IMR-90 (cell line): ENCODE results near the gene ABCA4.

ENCODE experiments used
- CEBPB ChIP-seq: IDR thresholded peaks from 2 replicates; pipeline ENCODE4 v1.6.1; 2012; ENCODE audit warnings: low read depth, low read length, improper control_type of control experiment
- CHD1 ChIP-seq: IDR thresholded peaks from 2 replicates; pipeline ENCODE4 v1.6.1; 2012; ENCODE audit warnings: low read depth, low read length, improper control_type of control experiment
- CTCF ChIP-seq: conservative IDR thresholded peaks from 2 replicates; pipeline ENCODE4 v1.5.1; 2012; ENCODE audit warnings: mild to moderate bottlenecking, low read depth, low read length, improper control_type of control experiment
- ELK1 ChIP-seq: fragments of 150-350 bp; IDR thresholded peaks from 2 replicates; pipeline ENCODE4 v1.6.1; 2016; ENCODE audit warnings: low read depth, mild to moderate bottlenecking, low read length, moderate library complexity, borderline replicate concordance
- FOS ChIP-seq: fragments of 150-350 bp; IDR thresholded peaks from 2 replicates; pipeline ENCODE4 v1.6.1; 2016; ENCODE audit warnings: low read depth, low read length
- NFE2L2 ChIP-seq: fragments of 150-350 bp; IDR thresholded peaks from 2 replicates; pipeline ENCODE4 v1.6.1; 2016; ENCODE audit warnings: low read depth, mild to moderate bottlenecking, low read length
- POLR2A ChIP-seq: IDR thresholded peaks from 2 replicates; pipeline ENCODE4 v1.6.1; 2012; ENCODE audit warnings: mild to moderate bottlenecking, low read depth, low read length
- RAD21 ChIP-seq: IDR thresholded peaks from 2 replicates; pipeline ENCODE4 v1.6.1; 2012; ENCODE audit warnings: low read length, improper control_type of control experiment
- RFX5 ChIP-seq: IDR thresholded peaks from 2 replicates; pipeline ENCODE4 v1.8.0; 2012; ENCODE audit warnings: low read depth, mild to moderate bottlenecking, low read length, moderate library complexity
- USF2 ChIP-seq: fragments of 150-350 bp; IDR thresholded peaks from 2 replicates; pipeline ENCODE4 v1.6.1; 2017; ENCODE audit warnings: mild to moderate bottlenecking, antibody characterized with exemption, low read length, low read depth

- TF ChIP-seq RFX5 (no peak), CTCF (no peak), ELK1 (no peak), USF2 (no peak), POLR2A (no peak), CEBPB (no peak), CHD1 (no peak), RAD21 (no peak), NFE2L2 (no peak), FOS (no peak)
Observed at GRCh38 chr1:94126651-94127050, 5.7 kb upstream of the ABCA4 start.
